H1 (cell line): ENCODE results near the gene GPR162.

Experiments
- CEBPB ChIP-seq: IDR thresholded peaks from 2 replicates; pipeline ENCODE4 v1.6.1; 2012; ENCODE audit warnings: low read depth, low read length
- CTBP2 ChIP-seq: IDR thresholded peaks from 2 replicates; pipeline ENCODE4 v1.7.0; 2011; ENCODE audit warnings: borderline replicate concordance, mild to moderate bottlenecking, moderate library complexity, mixed read lengths, low read length; ENCODE audit not compliant: insufficient read depth, insufficient read length
- CTCF ChIP-seq, 3 experiments: IDR thresholded peaks; 1 replicate in 2 of 3; 2 replicates in 1 of 3; pipeline versions ENCODE4 v1.5.1 to v1.6.1; 2011; ENCODE audit warnings: low read length in 3 of 3, mild to moderate bottlenecking in 3 of 3, inconsistent platforms in 2 of 3, low read depth in 1 of 3, moderate library complexity in 1 of 3; ENCODE audit not compliant: insufficient read depth in 1 of 3; ENCODE audit errors: control extremely low read depth in 1 of 3
- EP300 ChIP-seq, 2 experiments: IDR thresholded peaks; 1 replicate in 1 of 2; 2 replicates in 1 of 2; pipeline ENCODE4 v1.6.1; 2011 to 2012; ENCODE audit warnings: low read depth in 2 of 2, low read length in 2 of 2, mild to moderate bottlenecking in 2 of 2, borderline replicate concordance in 1 of 2, inconsistent platforms in 1 of 2, moderate library complexity in 1 of 2
- JUND ChIP-seq: IDR thresholded peaks from 2 replicates; pipeline ENCODE4 v1.6.1; 2011; ENCODE audit warnings: mild to moderate bottlenecking, improper control_type of control experiment, low read length
- POLR2A ChIP-seq, 2 experiments: IDR thresholded peaks; 1 replicate in 1 of 2; 2 replicates in 1 of 2; pipeline ENCODE4 v1.6.1; 2011; ENCODE audit warnings: low read depth in 2 of 2, low read length in 2 of 2, mild to moderate bottlenecking in 2 of 2; ENCODE audit errors: control extremely low read depth in 1 of 2
- POLR2AphosphoS5 ChIP-seq: IDR thresholded peaks from 2 replicates; pipeline ENCODE4 v1.6.1; 2011; ENCODE audit warnings: low read depth, low read length
- SIX5 ChIP-seq: IDR thresholded peaks from 2 replicates; pipeline ENCODE4 v1.6.1; 2011; ENCODE audit warnings: mild to moderate bottlenecking, low read depth, low read length

- TF ChIP-seq CTCF (IDR thresholded peaks at IDR 0.05; ENCODE audit: control extremely low read depth in 1 of 3, insufficient read depth in 1 of 3, low read depth in 1 of 3, low read length in 3 of 3), result no peak
- no peak for TF ChIP-seq JUND
- TF ChIP-seq SIX5, result no peak
- TF ChIP-seq POLR2A (IDR thresholded peaks at IDR 0.05; ENCODE audit: control extremely low read depth in 1 of 2, low read depth in 2 of 2, low read length in 2 of 2), result no peak
- TF ChIP-seq CTBP2, result no peak
- no peak for TF ChIP-seq POLR2AphosphoS5
- no peak for TF ChIP-seq CEBPB
- no peak for TF ChIP-seq EP300 (IDR thresholded peaks at IDR 0.05; ENCODE audit: borderline replicate concordance in 1 of 2, low read depth in 2 of 2, low read length in 2 of 2)
Measured at GRCh38 chr12:6846316-6846869, 24.8 kb downstream of the GPR162 start.
